Retinal pigment epithelial cell (primary cell): Measurements from ENCODE around the gene FLNA.

ENCODE experiments used
- DNase-seq: peaks from one replicate; pipeline ENCODE4 v3.0.0-alpha.2; 2010; ENCODE audit warnings: low read depth
- H3K4me3 ChIP-seq: 2 replicates; pipeline ENCODE4 v1.5.1; 2011; ENCODE audit warnings: mild to moderate bottlenecking, low read length, control low read depth, moderate library complexity
- CTCF ChIP-seq: conservative IDR thresholded peaks from 2 replicates; pipeline ENCODE4 v1.5.1; 2011; ENCODE audit warnings: low read depth, low read length, control low read depth, inconsistent platforms

Gene FLNA

GRCh38 chrX:154353172-154353843 lies 21.1 kb downstream of the FLNA start:
- H3K4me3 ChIP-seq: no peak overlapping the region
- TF ChIP-seq CTCF: no peak
- DNase-seq: no peak

GRCh38 chrX:154352466-154352865 lies 22.0 kb downstream of the FLNA start:
- no peak for TF ChIP-seq CTCF
- no peak overlapping the region for H3K4me3 ChIP-seq
- no peak for DNase-seq

- no peak for DNase-seq
- TF ChIP-seq CTCF: no peak
- H3K4me3 ChIP-seq: no peak overlapping the region
Measured at GRCh38 chrX:154352012-154352401, 22.4 kb downstream of the FLNA start.

- no peak for DNase-seq
- no peak overlapping the region for H3K4me3 ChIP-seq
- no peak for TF ChIP-seq CTCF
Measured at GRCh38 chrX:154351183-154352011, 23.0 kb downstream of the FLNA start.

GRCh38 chrX:154350429-154351182 lies 23.8 kb downstream of the FLNA start:
- no peak for DNase-seq
- H3K4me3 ChIP-seq: no peak overlapping the region
- no peak for TF ChIP-seq CTCF

- no peak overlapping the region for H3K4me3 ChIP-seq
- TF ChIP-seq CTCF: no peak
- DNase-seq: no peak
Measured at GRCh38 chrX:154349979-154350378, 24.5 kb downstream of the FLNA start.
